ENCODE measurements around the gene ZFP57.

Gene ZFP57
- total RNA-seq = 0 to 6.3 (median 1.5) reads per million in 18 experiments

DNA sequence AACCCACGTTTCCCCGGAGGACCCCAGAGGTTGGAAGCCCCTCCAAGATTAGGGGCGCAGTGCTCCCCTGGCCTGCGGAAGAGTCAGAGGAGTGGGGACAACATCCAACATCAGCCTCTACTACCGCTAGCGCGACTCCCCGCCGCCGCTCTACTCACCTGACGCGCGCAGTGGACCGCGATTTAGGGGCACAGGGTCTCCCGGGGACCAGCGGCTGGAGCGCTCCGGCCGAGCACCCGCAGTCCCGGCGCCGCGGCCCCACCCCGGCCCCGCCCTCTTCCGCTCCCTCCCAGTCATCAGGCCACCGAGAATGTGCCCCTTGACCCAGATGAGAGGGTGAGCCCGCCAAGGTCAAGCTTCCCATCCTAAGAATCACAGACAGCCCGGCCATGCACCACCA lies at the start of gene ZFP57:
ZFP57 (minus strand) TSS at position 249 of the 400 bp plus-strand sequence. CDS start 4,149 bp downstream, outside the sequence.
- DNase-seq = no peak

GRCh38 chr6:29730575-29731126 lies 49.7 kb upstream of the ZFP57 start:
- DNase-seq = no peak

DNA sequence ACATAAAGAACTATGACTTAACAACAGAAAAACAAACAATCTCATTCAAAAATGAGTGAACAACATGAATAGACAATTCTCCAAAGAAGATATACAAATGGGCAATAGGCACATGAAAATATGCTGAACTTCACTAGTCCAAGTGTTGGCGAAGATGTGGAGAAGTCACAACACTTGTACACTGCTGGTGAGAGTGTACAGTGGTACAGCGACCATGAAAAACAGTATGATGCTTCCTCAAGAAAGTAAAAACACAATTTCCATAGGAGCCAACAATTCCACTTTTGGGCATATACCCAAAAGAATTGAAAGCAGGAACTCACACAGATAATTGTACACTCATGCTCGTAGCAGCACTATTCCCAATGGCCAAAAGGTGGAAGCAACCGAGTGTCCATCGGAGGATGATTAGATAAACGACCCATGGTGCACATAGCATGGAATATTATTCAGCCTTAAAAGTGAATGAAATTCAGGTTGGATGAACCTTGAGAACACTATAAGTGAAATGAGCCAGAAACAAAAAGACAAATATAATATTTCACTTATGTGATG lies 48.9 kb upstream of the ZFP57 start:
- DNase-seq = no peak

DNA sequence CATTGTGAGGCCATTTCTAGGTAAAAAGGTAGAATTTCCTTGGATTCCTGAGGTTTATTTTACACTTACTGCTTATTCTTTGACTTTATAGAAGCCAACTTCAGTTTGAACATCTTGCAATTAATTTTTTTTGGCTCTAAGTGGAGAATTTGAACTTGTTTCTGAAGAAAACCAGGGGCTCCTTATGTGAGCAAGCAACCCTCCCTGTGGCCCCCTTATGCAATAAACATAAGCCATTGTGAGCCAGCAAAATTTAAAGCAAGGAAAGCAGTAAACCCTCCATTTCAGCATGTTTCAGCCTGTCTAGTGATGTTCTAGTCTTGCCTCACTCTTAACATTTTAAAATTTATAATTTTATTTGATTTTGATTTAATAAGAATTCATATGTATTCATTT lies 47.9 kb upstream of the ZFP57 start:
- DNase-seq = no peak

DNA sequence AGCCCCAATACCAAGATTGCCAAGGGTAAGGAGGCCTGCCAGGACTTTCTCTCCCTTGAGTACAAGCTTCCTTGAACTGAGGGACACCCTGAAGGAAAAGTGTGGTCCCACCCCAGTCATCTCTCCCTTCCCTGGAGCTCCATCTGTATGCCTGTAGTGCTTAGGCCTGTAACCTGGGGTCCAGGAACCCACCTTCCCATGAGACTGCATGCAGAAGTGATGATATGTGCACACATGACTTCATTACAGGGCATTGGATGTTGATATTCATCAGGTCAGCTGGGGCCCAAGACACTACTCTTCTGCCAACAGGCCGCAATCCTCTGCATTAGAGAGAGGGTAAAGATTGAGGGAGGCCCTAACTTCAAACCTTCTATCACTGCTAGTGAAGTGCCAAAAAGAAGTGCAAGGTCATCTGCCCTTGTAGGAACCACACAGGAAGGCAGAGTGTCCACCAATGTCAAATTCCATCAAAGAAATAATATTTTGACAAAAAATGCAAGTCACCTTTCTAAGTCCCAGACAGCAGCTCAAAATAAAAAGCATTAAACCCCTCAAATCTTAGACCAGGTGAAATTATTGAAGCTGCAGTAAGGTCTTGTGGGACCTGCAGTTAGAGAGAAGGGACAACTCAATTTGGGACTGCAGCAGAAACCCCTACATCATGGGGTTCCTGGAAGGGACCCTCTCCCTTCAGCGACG lies 47.4 kb upstream of the ZFP57 start:
- DNase-seq = no peak

GRCh38 chr6:29727637-29728036 lies 46.7 kb upstream of the ZFP57 start:
- no peak for DNase-seq

DNA sequence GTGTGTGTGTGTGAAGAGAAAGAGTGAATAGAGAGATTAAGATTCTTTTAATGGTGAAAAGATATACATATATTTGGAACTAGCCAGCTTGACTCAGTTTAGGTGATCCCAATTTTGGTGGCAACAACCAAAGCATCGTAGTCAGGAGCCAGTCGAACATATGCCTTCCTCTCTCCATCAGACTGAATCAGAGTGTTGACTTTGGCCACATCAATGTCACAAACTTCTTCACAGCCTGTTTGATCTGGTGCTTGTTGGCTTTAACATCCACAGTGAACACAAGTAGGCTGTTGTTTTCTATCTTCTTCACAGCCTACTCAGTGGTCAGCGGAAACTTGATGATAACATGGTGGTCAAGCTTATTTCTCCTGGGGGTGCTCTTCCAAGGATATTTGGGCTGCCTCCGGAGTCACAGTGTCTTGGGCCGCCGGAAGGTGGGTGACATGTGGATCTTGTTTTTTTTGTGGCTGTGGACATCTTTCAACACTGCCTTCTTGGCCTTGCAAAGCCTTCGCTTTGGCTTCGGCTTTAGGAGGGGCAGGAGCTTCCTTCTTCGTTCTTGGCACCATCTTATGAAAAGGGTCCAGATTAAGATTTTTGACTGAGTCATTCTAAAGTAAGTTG lies 45.7 kb upstream of the ZFP57 start:
- no peak for DNase-seq

DNA sequence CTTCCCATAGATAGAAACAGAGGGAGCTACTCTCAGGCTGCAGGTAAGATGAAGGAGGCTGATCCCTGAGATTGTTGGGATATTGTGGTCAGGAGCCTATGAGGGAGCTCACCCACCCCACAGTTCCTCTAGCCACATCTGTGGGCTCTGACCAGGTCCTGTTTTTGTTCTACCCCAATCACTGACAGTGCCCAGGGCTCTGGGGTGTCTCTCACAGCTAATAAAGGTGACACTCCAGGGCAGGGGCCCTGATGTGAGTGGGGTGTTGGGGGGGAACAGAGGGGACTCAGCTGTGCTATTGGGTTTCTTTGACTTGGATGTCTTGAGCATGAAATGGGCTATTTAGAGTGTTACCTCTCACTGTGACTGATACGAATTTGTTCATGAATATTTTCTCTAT lies 45.0 kb upstream of the ZFP57 start:
- DNase-seq = no peak

DNA sequence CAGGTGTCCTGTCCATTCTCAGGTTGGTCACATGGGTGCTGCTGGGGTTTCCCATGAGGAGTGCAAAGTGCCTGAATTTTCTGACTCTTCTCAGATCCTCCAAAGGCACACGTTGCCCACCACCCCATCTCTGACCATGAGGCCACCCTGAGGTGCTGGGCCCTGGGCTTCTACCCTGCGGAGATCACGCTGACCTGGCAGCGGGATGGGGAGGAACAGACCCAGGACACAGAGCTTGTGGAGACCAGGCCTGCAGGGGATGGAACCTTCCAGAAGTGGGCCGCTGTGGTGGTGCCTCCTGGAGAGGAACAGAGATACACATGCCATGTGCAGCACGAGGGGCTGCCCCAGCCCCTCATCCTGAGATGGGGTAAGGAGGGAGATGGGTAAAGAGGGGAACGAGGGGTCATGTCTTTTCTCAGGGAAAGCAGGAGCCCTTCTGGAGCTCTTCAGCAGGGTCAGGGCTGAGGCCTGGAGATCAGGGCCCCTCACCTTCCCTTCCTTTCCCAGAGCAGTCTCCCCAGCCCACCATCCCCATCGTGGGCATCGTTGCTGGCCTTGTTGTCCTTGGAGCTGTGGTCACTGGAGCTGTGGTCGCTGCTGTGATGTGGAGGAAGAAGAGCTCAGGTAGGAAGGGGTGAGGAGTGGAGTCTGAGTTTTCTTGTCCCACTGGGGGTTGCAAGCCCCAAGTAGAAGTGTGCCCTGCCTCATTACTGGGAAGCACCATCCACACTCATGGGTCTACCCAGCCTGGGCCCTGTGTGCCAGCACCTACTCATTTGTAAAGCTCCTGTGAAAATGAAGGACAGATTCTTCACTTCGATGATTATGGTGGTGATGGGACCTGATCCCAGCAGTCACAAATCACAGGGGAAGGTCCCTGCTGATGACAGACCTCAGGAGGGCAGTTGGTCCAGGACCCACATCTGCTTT lies 44.3 kb upstream of the ZFP57 start:
- no peak for DNase-seq

GRCh38 chr6:29723666-29724588 lies 43.0 kb upstream of the ZFP57 start:
- peak in 1 of 2 donors; percentile 14 for DNase-seq

GRCh38 chr6:29723262-29723665 lies 42.3 kb upstream of the ZFP57 start, which contains the start of gene HLA-F:
HLA-F (plus strand) TSS chr6:29723434; CDS start chr6:29723464, 30 bp downstream.
- DNase-seq = peak; percentile 92 to 95

DNA sequence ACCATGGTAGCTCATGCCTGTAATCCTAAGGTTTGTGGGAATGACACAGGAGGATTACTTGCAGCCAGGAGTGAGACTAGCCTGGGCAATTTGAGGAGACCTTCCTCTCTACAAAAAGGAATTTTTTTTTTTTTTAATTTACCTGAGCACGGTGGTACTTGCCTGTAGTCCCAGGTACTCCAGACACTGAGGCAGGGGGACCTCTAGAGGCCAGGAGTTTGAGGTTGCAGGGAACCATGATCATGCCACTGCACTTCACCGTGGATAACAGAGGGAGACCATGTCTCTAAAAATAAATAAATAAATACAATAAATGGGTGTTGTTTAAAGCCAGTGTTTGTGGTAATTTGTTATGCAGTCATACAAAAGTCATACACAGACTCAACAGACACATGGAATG lies 39.9 kb upstream of the ZFP57 start:
- DNase-seq = no peak

GRCh38 chr6:29710281-29710941 lies 29.5 kb upstream of the ZFP57 start:
- no peak for DNase-seq

DNA sequence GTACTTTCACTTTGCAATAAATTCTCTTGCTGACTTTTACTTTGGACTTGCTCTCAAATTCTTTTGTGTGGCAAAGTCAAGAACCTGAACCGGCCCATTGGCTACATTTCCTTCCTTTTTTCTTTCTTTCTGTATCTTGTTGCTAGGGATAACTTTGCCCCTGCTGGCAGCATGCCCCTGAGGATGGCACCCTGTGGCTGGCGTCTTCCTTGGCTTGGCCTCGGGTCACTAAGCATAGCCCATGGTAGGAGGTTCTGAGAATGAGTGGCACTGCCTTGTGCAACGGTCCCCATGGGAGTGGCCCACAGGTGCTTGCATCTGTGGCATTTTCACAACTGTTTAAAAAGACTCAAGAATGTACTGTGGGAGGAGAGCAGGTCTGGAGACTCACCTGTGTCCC lies 28.2 kb upstream of the ZFP57 start:
- no peak for DNase-seq

GRCh38 chr6:29708432-29709179 lies 27.7 kb upstream of the ZFP57 start:
- no peak for DNase-seq

GRCh38 chr6:29705389-29706231 lies 24.7 kb upstream of the ZFP57 start:
- peak; percentile 30 to 37 for DNase-seq

DNA sequence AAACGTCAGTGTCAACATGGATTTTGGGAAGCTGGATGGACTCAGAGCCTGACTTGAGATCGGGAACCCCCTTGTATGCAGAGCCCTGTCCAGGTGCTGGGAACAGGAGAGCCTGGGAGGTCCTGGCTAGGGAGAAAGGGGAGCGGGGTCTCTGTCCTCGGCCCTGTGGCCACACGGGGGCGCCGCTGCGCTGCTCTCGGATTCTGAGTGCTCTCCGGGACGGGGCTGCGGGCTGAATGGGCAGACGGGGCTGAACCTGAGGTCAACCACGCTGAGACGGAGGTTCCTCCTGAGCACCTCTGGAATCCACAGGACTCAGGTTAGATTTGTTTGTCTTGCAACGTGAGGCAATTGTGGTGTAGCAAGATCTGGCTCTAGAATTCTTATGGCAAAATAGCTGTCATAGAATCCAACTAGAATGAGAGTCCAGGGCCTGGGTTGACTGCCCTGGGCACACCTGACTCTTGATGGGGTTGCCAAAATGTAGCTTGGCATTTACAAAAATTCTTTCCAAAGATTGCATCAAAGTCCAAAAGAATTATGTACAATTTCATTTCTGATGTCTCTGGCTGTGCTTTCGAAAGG lies 21.7 kb upstream of the ZFP57 start:
- peak; percentile 21 to 65 for DNase-seq

Measured in inflammatory macrophage (primary cell).